Endodermal cell (in vitro differentiated cells): Measurements from ENCODE around the gene CRY1. TPM values are rescaled to one million over a fixed set of nuclear protein-coding genes. Genes with fewer than 3 reads are reported as not detected.
A peak's percentile ranks its signal among the peaks of the same experiment; 100 is the strongest.

Experiments used
- DNase-seq: peaks from one replicate; pipeline ENCODE4 v3.0.0-alpha.2; 2017
- H3K27ac ChIP-seq: 2 replicates; pipeline ENCODE4 v1.5.1; 2013; ENCODE audit warnings: mild to moderate bottlenecking, low read depth, low read length, moderate library complexity
- H3K27me3 ChIP-seq: 2 replicates; pipeline ENCODE4 v1.6.1; 2013; ENCODE audit warnings: mild to moderate bottlenecking, low read length, moderate library complexity; ENCODE audit not compliant: insufficient read depth, control insufficient read depth, poor library complexity, severe bottlenecking
- H3K36me3 ChIP-seq: 2 replicates; pipeline ENCODE4 v1.7.0; 2013; ENCODE audit warnings: mild to moderate bottlenecking, low read length, moderate library complexity; ENCODE audit not compliant: control insufficient read depth, insufficient read depth
- H3K4me1 ChIP-seq: one replicate; pipeline ENCODE4 v1.7.0; 2013; ENCODE audit warnings: low read length; ENCODE audit not compliant: control insufficient read depth, insufficient read depth
- H3K4me3 ChIP-seq: 2 replicates; pipeline ENCODE4 v1.5.1; 2013; ENCODE audit warnings: mild to moderate bottlenecking, low read length, moderate library complexity
- H3K9ac ChIP-seq: 2 replicates; pipeline ENCODE4 v1.6.1; 2013; ENCODE audit warnings: mild to moderate bottlenecking, low read length, moderate library complexity; ENCODE audit not compliant: poor library complexity, severe bottlenecking; ENCODE audit errors: extremely low read depth
- H3K9me3 ChIP-seq: 2 replicates; pipeline ENCODE4 v1.6.1; 2013; ENCODE audit warnings: mild to moderate bottlenecking, low read length, moderate library complexity; ENCODE audit not compliant: control insufficient read depth
- H3K27ac Mint-ChIP-seq: 2 replicates; pipeline ENCODE4 v1.8.0; 2020; ENCODE audit warnings: mixed read lengths
- H3K27me3 Mint-ChIP-seq: 2 replicates; pipeline ENCODE4 v1.8.0; 2021; ENCODE audit warnings: mild to moderate bottlenecking, mixed read lengths; ENCODE audit not compliant: insufficient read depth
- H3K36me3 Mint-ChIP-seq: 2 replicates; pipeline ENCODE4 v1.8.0; 2020; ENCODE audit warnings: low read depth, mixed read lengths
- H3K4me1 Mint-ChIP-seq: 2 replicates; pipeline ENCODE4 v1.8.0; 2020; ENCODE audit warnings: mixed read lengths
- H3K4me3 Mint-ChIP-seq: 2 replicates; pipeline ENCODE4 v1.8.0; 2020; ENCODE audit warnings: mild to moderate bottlenecking, moderate library complexity, mixed read lengths
- H3K9me3 Mint-ChIP-seq: 2 replicates; pipeline ENCODE4 v1.8.0; 2020; ENCODE audit warnings: mild to moderate bottlenecking, mixed read lengths
- WGBS, 2 experiments: methylation state at CpG; one replicate each; pipeline versions ENCODE4 v1.1.5 to v1.1.7; 2013; ENCODE audit warnings: missing lambda C conversion rate in 2 of 2, mixed read lengths in 1 of 2; ENCODE audit not compliant: insufficient coverage in 1 of 2, insufficient read length in 1 of 2; 5-methylcytosine and 5-hydroxymethylcytosine counted together
- long read RNA-seq, 4 experiments: library from polyadenylated mRNA in 2 of 4; library from RNA in 1 of 4; library from capped mRNA in 1 of 4; stranded (forward) in 3 of 4; unstranded in 1 of 4; transcript quantifications; one replicate each; pipeline ENCODE4 v2.0.0, GENCODE V29; 2020 to 2021; ENCODE audit warnings: inconsistent platforms in 1 of 4
- polyA plus RNA-seq, 2 experiments: library from polyadenylated mRNA; stranded (reverse); fragments of 50-300 nt; gene quantifications; one replicate each; pipeline ENCODE4 v1.2.3, GENCODE V29; 2013
- total RNA-seq, 2 donors: library from RNA; stranded (reverse); fragmentation: NEBNext Ultra II Directional in 1 of 2; extraction: Animal tissue kit (Norgen Biotek cat#: 25700) in 1 of 2; gene quantifications; 2 replicates in 1 of 2; 3 replicates in 1 of 2; pipeline ENCODE4 v1.2.1, GENCODE V29; 2021
- TF ChIP-seq, protein P1 (sequence below): fragments of 200-600 bp; sonication (generic); conservative IDR thresholded peaks from 2 replicates; pipeline ENCODE4 v1.5.0; 2021; ENCODE audit warnings: antibody characterized with exemption, mild to moderate bottlenecking

CRY1 gene
- 10 to 100 TPM; 29.9 to 33.4 TPM for total RNA-seq
- 26.3 TPM for polyA plus RNA-seq (2013, experiment 1 of 2)
- 27.7 TPM for polyA plus RNA-seq (2013, experiment 2 of 2)
- long read RNA-seq, experiment 1, transcript CRY1-201 (13 exons, 3,267 nt), result major isoform, 13 of 23 reads
- long read RNA-seq, experiment 1, partial matches to known transcripts, result 5 of 23 reads
- long read RNA-seq, experiment 1, other reads (novel, unspliced or antisense), result 5 of 23 reads
- long read RNA-seq, experiment 2, transcript CRY1-201 (13 exons, 3,267 nt), result major isoform, 59 of 81 reads
- long read RNA-seq, experiment 2, partial matches to known transcripts, result 6 of 81 reads
- long read RNA-seq, experiment 2, other reads (novel, unspliced or antisense), result 16 of 81 reads
- long read RNA-seq, experiment 3, transcript CRY1-201 (13 exons, 3,267 nt), result major isoform, 187 of 257 reads
- long read RNA-seq, experiment 3, partial matches to known transcripts, result 33 of 257 reads
- long read RNA-seq, experiment 3, other reads (novel, unspliced or antisense), result 37 of 257 reads
- long read RNA-seq, experiment 4, transcript CRY1-201 (13 exons, 3,267 nt), result major isoform, 6 of 13 reads
- long read RNA-seq, experiment 4, partial matches to known transcripts, result 5 of 13 reads
- long read RNA-seq, experiment 4, other reads (novel, unspliced or antisense), result 2 of 13 reads

DNA sequence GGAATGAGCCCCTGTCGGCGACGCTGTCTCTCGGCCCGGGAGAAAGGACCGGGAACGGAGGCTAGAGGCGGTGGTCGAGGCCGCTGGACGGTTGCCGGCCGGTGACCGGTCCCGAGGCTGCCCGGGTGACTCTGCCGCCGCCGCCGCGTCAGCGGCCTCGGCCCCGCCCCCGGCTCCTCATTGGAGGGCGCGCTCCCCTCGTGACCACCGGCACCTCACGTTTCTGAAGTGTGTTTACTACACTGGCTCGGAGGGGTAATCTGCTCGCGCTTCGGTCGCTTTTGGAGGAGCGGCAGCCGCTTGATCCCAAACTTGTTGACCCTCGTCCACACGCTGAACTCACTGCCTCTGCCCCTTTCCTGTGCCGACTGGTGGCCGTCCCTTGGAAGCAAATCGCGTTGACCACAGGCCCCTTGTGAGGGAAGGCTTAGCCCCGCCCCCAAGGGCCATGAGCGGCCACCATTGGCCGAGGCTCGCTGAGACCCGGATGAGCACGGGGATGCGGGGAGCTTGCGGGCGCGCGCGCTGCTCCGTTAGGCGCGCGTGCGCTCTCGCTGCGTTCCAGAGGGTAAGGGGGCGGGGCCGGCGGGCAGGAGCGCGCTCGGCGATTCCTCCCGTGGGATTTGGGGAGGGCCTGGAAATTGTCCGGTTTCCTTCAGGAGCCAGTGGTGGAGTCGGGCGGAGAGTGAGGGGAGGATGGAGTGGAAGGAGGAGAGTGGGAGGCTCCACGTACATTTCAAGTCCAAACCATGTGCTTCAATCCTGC, at the start of gene CRY1:
Gene CRY1 (minus strand): TSS at position 133 of the 766 bp plus-strand sequence. CDS start 588 bp downstream, outside the sequence.
- H3K4me1 Mint-ChIP-seq, result peaks cover 2% of the 10 kb centered on the region
- no peaks in the 10 kb centered on the region for H3K27me3 ChIP-seq
- no peaks in the 10 kb centered on the region for H3K27me3 Mint-ChIP-seq
- H3K27ac Mint-ChIP-seq, result no peak within 1 kb of the TSS
- peak within 1 kb of the TSS; percentile 94 for H3K9ac ChIP-seq
- peak; percentile 99 for DNase-seq
- peaks cover 6% of the 10 kb centered on the region for H3K36me3 Mint-ChIP-seq
- H3K9me3 Mint-ChIP-seq, result peaks cover 24% of the 10 kb centered on the region
- peak within 1 kb of the TSS; percentile 98 for H3K27ac ChIP-seq
- H3K4me3 Mint-ChIP-seq, result no peak within 1 kb of the TSS
- TF ChIP-seq, protein P1, sequence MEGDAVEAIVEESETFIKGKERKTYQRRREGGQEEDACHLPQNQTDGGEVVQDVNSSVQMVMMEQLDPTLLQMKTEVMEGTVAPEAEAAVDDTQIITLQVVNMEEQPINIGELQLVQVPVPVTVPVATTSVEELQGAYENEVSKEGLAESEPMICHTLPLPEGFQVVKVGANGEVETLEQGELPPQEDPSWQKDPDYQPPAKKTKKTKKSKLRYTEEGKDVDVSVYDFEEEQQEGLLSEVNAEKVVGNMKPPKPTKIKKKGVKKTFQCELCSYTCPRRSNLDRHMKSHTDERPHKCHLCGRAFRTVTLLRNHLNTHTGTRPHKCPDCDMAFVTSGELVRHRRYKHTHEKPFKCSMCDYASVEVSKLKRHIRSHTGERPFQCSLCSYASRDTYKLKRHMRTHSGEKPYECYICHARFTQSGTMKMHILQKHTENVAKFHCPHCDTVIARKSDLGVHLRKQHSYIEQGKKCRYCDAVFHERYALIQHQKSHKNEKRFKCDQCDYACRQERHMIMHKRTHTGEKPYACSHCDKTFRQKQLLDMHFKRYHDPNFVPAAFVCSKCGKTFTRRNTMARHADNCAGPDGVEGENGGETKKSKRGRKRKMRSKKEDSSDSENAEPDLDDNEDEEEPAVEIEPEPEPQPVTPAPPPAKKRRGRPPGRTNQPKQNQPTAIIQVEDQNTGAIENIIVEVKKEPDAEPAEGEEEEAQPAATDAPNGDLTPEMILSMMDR, result no peak
- 0% methylated on average over 30 to 74 of the region's 74 CpGs for WGBS, 2 experiments
- peak within 1 kb of the TSS; percentile 97 for H3K4me3 ChIP-seq
- no peaks in the 10 kb centered on the region for H3K4me1 ChIP-seq
- peaks cover 5% of the 10 kb centered on the region for H3K36me3 ChIP-seq
- peaks cover 27% of the 10 kb centered on the region for H3K9me3 ChIP-seq

- H3K9ac ChIP-seq, result no peak overlapping the region
- no peaks in the 10 kb centered on the region for H3K9me3 Mint-ChIP-seq
- H3K4me1 ChIP-seq, result peaks cover 9% of the 10 kb centered on the region
- no peak overlapping the region for H3K4me3 Mint-ChIP-seq
- H3K9me3 ChIP-seq, result peaks cover 7% of the 10 kb centered on the region
- H3K4me1 Mint-ChIP-seq, result peaks cover 14% of the 10 kb centered on the region
- no peak overlapping the region for H3K4me3 ChIP-seq
- no peaks in the 10 kb centered on the region for H3K36me3 ChIP-seq
- TF ChIP-seq, protein P1, result no peak
- no peaks in the 10 kb centered on the region for H3K36me3 Mint-ChIP-seq
- peaks cover 20% of the 10 kb centered on the region for H3K27me3 Mint-ChIP-seq
- no peak overlapping the region for H3K27ac ChIP-seq
- 94 to 100% methylated on average over 1 of the region's 1 CpG for WGBS, 2 experiments
- no peak for DNase-seq
- H3K27ac Mint-ChIP-seq, result no peak overlapping the region
- H3K27me3 ChIP-seq, result no peaks in the 10 kb centered on the region
Measured at GRCh38 chr12:107139787-107140186, 46.4 kb upstream of the CRY1 start.

- no peaks in the 10 kb centered on the region for H3K36me3 ChIP-seq
- TF ChIP-seq, protein P1, result no peak
- Mint-ChIP-seq H3K4me3 (no peak overlapping the region), H3K36me3 (no peaks in the 10 kb centered on the region), H3K27me3 (peaks cover 20% of the 10 kb centered on the region), H3K4me1 (peaks cover 9% of the 10 kb centered on the region), H3K9me3 (no peaks in the 10 kb centered on the region), H3K27ac (no peak overlapping the region)
- H3K4me3 ChIP-seq, result no peak overlapping the region
- H3K9ac ChIP-seq, result no peak overlapping the region
- no peak overlapping the region for H3K27ac ChIP-seq
- H3K9me3 ChIP-seq, result peaks cover 7% of the 10 kb centered on the region
- H3K27me3 ChIP-seq, result no peaks in the 10 kb centered on the region
- WGBS, 2 experiments, result 98 to 100% methylated on average over 3 of the region's 3 CpGs
- H3K4me1 ChIP-seq, result peaks cover 6% of the 10 kb centered on the region
- DNase-seq, result no peak
Measured at GRCh38 chr12:107138990-107139389, 45.6 kb upstream of the CRY1 start.
